Measurements from ENCODE around the gene GMDS.

Gene GMDS

DNA sequence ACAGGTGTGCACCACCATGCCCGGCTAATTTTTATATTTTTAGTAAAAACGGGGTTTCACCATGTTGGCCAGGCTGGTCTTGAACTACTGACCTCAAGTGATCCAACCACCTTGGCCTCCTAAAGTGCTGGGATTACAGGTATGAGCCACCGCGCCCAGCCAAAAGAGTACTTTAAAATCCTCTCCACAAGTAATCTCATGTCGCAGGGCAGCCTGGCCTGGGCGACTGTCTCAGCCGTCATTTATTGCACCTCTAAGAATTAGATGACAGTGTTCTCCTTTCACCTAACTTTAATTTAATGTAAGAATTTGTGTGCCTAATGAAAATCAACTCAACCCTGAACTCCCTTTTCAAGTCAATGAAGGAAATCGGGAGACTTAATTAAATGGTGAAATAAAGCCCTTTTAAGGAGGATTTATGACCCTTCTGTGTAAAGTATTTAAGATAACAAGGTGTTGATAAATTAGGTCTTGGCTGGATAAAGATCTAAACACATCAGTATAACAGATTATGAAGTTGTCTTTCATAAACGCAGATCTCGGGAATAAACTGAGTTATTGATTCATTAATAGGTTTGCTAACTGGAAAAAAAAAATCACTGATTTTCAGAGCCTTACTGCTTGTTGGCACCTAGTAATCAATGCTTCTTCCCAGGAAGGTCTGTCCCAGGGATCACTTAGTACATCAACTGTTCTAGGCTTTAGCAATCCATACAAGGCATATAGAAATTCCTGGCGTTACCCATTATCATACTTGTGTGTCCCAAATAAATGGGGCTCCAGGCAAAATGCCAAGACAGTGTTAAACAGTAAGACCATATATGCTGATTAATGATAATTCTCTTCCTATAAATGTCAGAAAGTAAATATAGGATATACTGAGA lies 209.3 kb downstream of the GMDS start:
- H3K4me3 ChIP-seq (ENCODE audit: low read length) = no peak overlapping the region
- TF ChIP-seq ZNF274 (IDR thresholded peaks at IDR 0.05; ENCODE audit: low read depth, low read length) = no peak

DNA sequence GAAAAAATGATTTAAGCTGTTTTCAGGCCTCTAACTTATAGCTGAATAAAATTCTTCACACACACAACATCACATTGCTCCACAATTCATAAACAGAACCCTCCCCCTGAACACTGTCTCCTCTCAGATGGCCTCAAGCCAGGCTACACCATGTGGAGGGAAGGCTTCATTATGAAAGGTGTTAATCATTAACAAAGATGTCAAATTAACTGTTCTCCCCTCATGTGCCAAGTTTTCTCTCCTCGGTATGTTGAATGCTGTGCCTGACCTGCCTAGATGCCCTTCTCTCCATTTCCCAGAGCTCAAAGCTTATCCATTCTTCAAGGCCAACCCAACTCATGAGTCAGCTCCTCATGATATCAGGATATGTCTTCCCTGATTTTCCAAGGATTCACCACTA lies 210.4 kb downstream of the GMDS start:
- TF ChIP-seq ZNF274 (IDR thresholded peaks at IDR 0.05; ENCODE audit: low read depth, low read length) = no peak
- H3K4me3 ChIP-seq (ENCODE audit: low read length) = no peak overlapping the region

DNA sequence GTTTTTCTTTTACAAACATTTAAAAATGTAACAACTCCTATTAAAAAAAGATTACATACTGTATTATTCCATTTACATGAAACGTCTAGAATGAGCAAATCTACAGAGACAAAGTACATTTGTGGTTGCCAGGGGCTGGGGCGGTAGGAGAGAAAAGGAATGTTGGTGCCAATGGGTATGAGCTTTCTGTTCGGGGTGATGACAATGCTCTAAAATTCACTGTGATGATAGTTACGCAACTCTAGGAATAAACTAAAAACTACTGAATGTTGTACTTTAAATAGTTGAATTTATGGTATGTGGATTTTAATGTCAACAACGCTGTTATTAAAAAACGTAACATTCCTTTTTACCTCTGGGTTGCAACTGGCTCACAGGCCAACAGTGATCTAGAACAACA lies 211.1 kb downstream of the GMDS start:
- H3K4me3 ChIP-seq (ENCODE audit: low read length) = no peak overlapping the region
- TF ChIP-seq ZNF274 (IDR thresholded peaks at IDR 0.05; ENCODE audit: low read depth, low read length) = no peak

DNA sequence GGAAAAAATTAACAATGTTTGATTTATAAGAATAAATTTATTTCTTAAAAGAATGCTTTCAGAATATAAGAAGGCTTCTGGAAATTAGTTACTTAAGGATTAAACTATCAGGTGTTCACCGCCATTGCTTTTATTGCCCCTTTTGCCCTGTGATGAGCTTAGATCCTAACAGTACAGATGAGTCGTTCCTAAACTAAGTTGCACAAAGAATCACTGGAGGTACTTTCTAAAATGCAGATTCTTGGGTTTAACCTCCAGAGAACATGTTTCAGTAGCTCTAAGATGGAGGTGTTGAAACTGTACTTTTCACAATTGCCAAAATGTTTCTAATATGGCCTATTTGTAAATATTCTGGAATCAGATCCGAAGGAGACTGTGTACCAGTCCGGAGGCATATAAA lies 211.9 kb downstream of the GMDS start:
- TF ChIP-seq ZNF274 (IDR thresholded peaks at IDR 0.05; ENCODE audit: low read depth, low read length) = no peak
- H3K4me3 ChIP-seq (ENCODE audit: low read length) = no peak overlapping the region

DNA sequence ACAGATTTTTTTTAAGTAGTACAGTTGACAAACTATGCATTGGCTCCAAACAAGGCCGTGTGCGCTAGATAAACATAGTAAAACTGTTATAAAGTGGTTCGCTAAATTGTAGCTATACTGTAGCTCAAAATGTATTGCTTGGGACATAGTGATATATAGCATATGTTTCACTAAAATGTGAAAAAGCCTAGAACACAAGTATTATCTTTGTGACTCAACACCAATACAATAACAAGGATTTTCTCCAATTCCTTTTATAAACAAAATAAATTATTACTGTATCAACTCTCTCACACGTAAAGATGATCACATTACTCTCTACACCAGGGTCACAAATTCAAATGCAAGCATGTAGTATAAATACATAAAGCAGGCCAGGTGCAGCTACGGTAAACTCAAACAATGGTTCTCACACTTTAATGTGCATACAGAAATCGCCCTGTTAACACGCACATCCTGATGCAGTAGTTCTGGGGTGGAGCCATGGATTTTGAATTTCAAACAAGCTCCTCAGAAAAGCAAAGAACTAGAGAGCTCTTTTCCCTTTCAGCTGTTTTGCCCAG lies 214.6 kb downstream of the GMDS start:
- H3K4me3 ChIP-seq (ENCODE audit: low read length) = no peak overlapping the region
- no peak for TF ChIP-seq ZNF274 (IDR thresholded peaks at IDR 0.05; ENCODE audit: low read depth, low read length)

DNA sequence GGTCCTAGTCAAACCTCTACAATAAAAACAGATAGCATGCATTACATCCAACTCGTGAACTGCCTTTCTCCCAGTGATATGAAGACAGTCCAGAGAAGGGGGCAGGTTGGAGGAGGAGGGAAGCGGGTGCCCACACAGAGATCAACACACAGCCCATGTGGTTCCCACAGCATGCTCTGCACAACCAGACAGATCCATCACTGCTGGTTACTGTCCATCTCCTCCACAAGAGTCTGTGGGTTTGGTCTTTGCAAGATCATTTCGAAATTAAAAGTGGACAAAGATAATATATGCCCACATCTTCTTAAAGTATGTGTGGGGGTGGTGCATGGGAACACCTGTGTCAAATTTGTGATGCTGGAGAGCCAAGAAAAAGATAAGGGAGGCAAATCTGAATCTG lies 215.5 kb downstream of the GMDS start:
- TF ChIP-seq ZNF274 (IDR thresholded peaks at IDR 0.05; ENCODE audit: low read depth, low read length) = no peak

DNA sequence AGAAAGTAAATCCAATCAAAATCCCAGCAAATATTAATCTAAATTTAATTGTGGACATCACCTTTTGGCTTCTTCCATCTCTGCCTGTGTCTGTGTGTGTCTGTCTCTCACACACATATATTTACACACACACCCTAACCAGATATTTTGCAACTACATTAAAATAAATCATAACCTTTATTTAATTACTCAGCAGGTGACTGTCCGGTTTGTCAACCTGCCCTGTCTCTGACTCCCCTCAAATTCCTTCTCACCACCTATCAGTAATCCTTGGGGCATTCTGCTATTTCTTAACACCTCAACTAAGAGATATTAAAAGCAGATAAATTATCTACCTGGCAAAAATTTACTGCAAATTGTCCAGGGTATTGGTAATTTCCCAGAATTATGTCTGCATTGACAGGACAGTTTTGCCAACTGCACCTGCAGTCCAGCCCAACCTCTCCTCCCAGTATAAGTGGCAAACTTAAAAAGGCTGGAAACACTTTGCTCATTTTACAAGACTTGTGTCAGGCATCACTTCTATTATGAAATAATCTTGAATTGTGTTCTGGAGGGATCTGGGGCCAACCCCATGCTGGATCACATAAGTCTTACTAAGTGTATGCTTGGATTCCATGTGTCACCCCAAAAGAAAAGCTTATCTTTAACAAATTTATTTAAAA lies 216.1 kb downstream of the GMDS start:
- TF ChIP-seq ZNF274 (IDR thresholded peaks at IDR 0.05; ENCODE audit: low read depth, low read length) = no peak
- no peak overlapping the region for H3K4me3 ChIP-seq (ENCODE audit: low read length)

More for the DNA sequence above, 215.5 kb downstream of the GMDS start:
- no peak overlapping the region for H3K4me3 ChIP-seq (ENCODE audit: low read length)

DNA sequence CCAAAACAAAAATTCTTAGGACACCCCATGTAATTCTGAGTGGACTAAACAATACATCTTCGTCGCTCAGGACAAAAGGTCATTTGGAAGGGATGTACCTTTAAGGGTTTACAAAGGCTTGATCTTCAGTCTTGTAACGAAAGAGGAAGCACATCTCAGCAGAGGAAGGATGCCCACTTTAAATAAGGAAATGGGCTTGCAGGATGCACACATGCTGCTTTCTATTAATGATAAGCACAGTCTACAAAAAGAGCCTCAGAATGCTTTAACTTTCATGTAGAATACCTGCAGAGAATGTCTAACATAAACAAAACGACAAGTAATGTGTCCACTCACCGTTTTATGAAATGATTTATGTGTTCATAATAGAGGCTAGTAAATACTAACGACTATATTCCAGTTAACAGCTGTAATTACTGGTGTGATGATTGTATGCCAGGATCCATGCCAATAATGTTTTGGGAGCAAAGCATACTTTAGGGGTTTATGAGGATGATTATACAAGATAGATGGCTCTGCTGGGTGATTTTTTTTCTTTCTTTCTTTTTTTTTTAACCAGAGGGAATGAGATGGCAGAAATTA lies 216.9 kb downstream of the GMDS start:
- H3K4me3 ChIP-seq (ENCODE audit: low read length) = no peak overlapping the region
- no peak for TF ChIP-seq ZNF274 (IDR thresholded peaks at IDR 0.05; ENCODE audit: low read depth, low read length)

DNA sequence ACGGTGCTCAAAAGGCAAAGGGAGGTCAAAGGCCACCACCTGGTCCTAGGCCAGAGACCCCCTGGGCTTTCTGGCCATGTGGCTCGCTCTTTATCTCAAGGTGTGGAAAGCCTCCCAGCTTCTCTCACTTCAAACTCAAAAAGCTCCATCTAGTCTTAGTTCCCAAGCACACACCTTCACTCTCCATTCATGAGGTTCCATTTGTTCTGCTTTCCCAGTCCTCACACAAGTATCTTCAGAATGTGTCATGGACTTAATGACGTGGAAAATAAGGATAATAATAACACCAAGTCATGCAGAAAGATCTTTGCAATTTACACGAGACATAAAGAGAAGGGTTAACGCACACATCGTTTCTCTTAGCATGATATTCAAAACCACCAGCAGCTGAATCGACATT lies 219.3 kb downstream of the GMDS start:
- no peak for TF ChIP-seq ZNF274 (IDR thresholded peaks at IDR 0.05; ENCODE audit: low read depth, low read length)
- no peak overlapping the region for H3K4me3 ChIP-seq (ENCODE audit: low read length)

DNA sequence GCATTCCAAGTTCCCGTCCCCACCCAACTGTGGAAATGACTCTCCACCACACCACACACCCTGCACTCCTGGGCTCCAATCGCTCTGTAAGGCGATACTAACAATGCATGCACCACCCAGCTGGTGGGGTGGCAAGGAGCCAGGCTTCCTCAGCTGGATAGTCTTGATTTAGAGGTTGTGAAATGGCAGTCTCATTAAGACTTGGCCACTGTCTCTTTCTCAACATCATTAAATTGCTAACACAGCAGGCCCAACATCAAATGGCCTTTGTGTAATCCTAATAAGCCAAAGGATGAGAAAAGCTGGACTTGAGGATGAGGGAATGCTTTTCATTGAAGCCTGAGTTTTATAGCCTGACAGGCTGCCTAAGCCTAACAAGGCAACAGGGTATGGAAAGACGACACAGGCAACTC lies 223.7 kb downstream of the GMDS start:
- H3K4me3 ChIP-seq (ENCODE audit: low read length) = no peak overlapping the region
- no peak for TF ChIP-seq ZNF274 (IDR thresholded peaks at IDR 0.05; ENCODE audit: low read depth, low read length)

DNA sequence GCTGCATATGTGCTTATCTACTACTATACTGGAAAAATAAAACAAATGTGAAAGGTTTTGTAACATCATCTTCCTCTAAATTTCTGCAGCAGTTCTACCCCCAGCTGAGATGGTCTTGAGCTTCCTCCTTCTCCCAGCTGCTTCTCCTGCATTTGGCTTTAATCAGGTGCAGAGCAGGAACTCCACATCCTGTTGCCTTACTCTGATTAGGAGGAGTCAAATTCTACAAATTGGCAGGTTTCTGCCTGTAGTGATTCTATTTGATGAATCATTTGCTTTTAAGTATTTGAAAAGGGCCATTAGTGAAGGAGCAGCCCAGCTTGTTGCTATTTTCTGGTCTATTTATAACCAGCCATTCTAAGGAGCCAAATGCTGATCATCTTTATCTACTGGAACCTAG lies 224.5 kb downstream of the GMDS start:
- H3K4me3 ChIP-seq (ENCODE audit: low read length) = no peak overlapping the region
- no peak for TF ChIP-seq ZNF274 (IDR thresholded peaks at IDR 0.05; ENCODE audit: low read depth, low read length)

DNA sequence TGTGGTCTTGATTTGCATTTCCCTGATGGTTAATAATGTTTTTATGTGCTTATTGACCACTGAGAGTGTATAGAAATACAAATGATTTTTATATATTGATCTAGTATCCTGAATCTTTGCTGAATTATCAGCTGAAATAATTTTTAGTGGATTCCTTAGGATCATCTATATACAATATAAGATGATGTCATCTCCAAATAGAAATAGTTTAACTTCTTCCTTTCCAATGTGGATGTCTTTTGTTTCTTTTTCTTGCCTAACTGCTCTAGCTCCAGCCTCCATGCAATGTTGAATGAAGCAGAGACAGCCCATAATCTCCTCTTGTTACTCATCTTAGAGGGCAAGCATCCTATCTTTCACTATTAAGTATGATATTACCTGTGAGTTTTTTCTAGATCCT lies 226.4 kb downstream of the GMDS start:
- no peak for TF ChIP-seq ZNF274 (IDR thresholded peaks at IDR 0.05; ENCODE audit: low read depth, low read length)
- no peak overlapping the region for H3K4me3 ChIP-seq (ENCODE audit: low read length)

DNA sequence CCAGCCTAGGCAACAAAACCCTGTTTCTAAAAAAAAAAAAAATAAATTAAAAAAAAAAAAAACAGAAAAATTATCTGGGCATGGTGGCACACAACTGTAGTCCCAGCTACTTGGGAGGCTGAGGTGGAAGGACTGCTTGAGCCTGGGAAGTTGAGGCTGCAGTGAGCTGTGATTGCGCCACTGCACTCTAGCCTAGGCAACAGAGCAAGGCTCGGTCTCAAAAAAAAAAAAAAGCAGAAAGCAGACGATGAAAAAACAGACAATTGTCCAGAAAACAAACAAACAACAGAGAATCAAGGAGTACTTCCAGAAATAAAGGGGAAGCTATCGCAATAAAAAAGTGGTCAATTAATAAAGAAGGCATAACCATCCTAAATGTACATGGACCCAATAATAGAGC lies 229.4 kb downstream of the GMDS start:
- H3K4me3 ChIP-seq (ENCODE audit: low read length) = no peak overlapping the region
- no peak for TF ChIP-seq ZNF274 (IDR thresholded peaks at IDR 0.05; ENCODE audit: low read depth, low read length)

DNA sequence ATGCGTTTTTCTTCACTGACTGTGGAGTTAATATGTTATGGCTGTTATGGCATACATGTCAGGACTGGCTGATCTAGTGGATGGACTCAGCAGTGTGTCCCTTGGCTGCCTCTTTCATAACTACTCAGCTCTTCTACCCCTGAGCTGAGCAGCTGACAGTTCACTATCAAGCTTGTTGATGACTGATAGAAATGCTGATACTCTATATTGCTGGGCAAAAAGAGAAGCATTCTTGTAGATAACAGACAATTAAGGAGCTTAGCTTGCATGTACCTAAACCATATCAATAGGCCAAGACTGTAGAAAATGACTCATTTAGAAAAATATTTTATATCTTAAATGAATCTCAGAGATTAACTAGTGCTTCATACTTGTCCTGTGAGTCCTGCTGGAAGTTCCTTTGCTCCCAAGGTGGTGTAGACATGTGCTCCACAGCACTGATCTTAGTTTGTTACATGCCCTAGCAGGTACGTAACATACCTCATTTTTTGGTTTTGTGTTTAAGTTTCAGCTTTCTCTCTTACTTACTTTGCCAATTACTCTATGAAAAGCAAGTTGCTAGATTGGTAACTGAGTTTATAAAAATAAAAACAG lies 236.9 kb downstream of the GMDS start:
- H3K4me3 ChIP-seq (ENCODE audit: low read length) = no peak overlapping the region
- no peak for TF ChIP-seq ZNF274 (IDR thresholded peaks at IDR 0.05; ENCODE audit: low read depth, low read length)

Measured in GM08714 (cell line).